Heart left ventricle (tissue), 16 donors: Measurements from ENCODE around the gene TMEM273. TPM values are rescaled to one million over a fixed set of nuclear protein-coding genes. Genes with fewer than 3 reads are reported as not detected.
A peak's percentile ranks its signal among the peaks of the same experiment; 100 is the strongest.
"Not testable (repeated sequence)": the region's sequence is repeated elsewhere in the genome, so short reads cannot be mapped to it uniquely, and the experiment has no call there.

Source experiments
- ATAC-seq, 4 donors: fragments of 200-7000 bp; cut with Tn5 transposase; one replicate each; pipeline ENCODE4 v1.9.1; 2020 to 2022; ENCODE audit warnings: moderate library complexity in 4 of 4, mild to moderate bottlenecking in 3 of 4, moderate number of reproducible peaks in 1 of 4
- DNase-seq, 5 donors: peaks; one replicate each; pipeline ENCODE4 v3.0.0-alpha.2; 2020
- H3K27ac ChIP-seq, 12 donors: fragments of 200-600 bp; sonication (generic) in 4 of 12; one replicate each; pipeline versions ENCODE4 v1.5.0 to v1.8.0; 2016 to 2022; ENCODE audit warnings: mild to moderate bottlenecking in 2 of 12
- H3K27me3 ChIP-seq, 9 donors: fragments of 200-600 bp; sonication (generic) in 2 of 9; one replicate each; pipeline versions ENCODE4 v1.5.1 to v1.8.0; 2016 to 2022; ENCODE audit warnings: mild to moderate bottlenecking in 3 of 9
- H3K36me3 ChIP-seq, 9 donors: fragments of 200-600 bp; sonication (generic) in 2 of 9; one replicate each; pipeline versions ENCODE4 v1.5.0 to v1.8.0; 2018 to 2022; ENCODE audit warnings: mild to moderate bottlenecking in 2 of 9
- H3K4me1 ChIP-seq, 12 donors: fragments of 200-600 bp; sonication (generic) in 4 of 12; one replicate each; pipeline versions ENCODE4 v1.5.0 to v1.8.0; 2016 to 2022; ENCODE audit warnings: mild to moderate bottlenecking in 3 of 12
- H3K4me3 ChIP-seq, 12 donors: fragments of 200-600 bp; sonication (generic) in 4 of 12; one replicate each; pipeline versions ENCODE4 v1.5.0 to v1.8.0; 2017 to 2022; ENCODE audit warnings: mild to moderate bottlenecking in 9 of 12, moderate library complexity in 4 of 12
- H3K9me3 ChIP-seq, 12 donors: fragments of 200-600 bp; sonication (generic) in 4 of 12; one replicate each; pipeline versions ENCODE4 v1.5.0 to v1.8.0; 2016 to 2022; ENCODE audit warnings: mild to moderate bottlenecking in 1 of 12
- POLR2A ChIP-seq, 2 donors: fragments of 450-650 bp; IDR thresholded peaks; one replicate each; pipeline ENCODE4 v1.6.1; 2017; ENCODE audit warnings: antibody characterized with exemption in 2 of 2, mild to moderate bottlenecking in 2 of 2, moderate library complexity in 2 of 2
- WGBS, 4 donors: extraction: QIAGEN DNeasy Blood & Tissue Kit in 2 of 4; methylation state at CpG; one replicate each; pipeline versions ENCODE4 v1.1.5 to v1.1.7; 2013 to 2018; 5-methylcytosine and 5-hydroxymethylcytosine counted together
- intact Hi-C, 10 donors: fragments of 100-400 bp; cut with DNase I; formaldehyde crosslinking; loops; one replicate each; pipeline versions ENCODE4 v1.11.1 to v1.14.2; 2022
- polyA plus RNA-seq, 2 donors: library from polyadenylated mRNA; stranded (reverse); fragments of 200-250 nt; gene quantifications; one replicate each; pipeline ENCODE4 v1.2.3, GENCODE V29; 2013
- total RNA-seq, 9 donors: library from RNA; depleted of rRNA in 2 of 9; stranded (reverse); fragments of >200 nt in 2 of 9; fragmentation: NEBNext Ultra II Directional in 3 of 9; extraction: Animal tissue kit (Norgen Biotek cat#: 25700) in 3 of 9; gene quantifications; one replicate each; pipeline versions ENCODE4 v1.1.0 to v1.2.4, GENCODE V29; 2016 to 2023
- TF ChIP-seq, protein P1 (sequence below), 12 donors: fragments of 200-600 bp; sonication (generic) in 4 of 12; IDR thresholded peaks; one replicate each; pipeline versions ENCODE4 v1.5.0 to v1.8.0; 2018 to 2022; ENCODE audit warnings: antibody characterized with exemption in 12 of 12, mild to moderate bottlenecking in 5 of 12
- donor health status: ischemic (EF 13 %, LVEDD 7.1; RV severe dilation, severe dysfunction).
- donor health status: healthy with polysubstance abuse.
- donor health status: DM: no; HTN: yes; CAD: no.
- donor health status: DM: no; HTN: no; CAD: no.
- donor health status: ischemic (EF 25% LVEDD 6.9; RV normal size, moderate dysfunction).
- donor health status: ischemic (EF 25% LVEDD 5.7; RV mildly dilated, moderate dysfunction).
- donor health status: healthy.
- donor health status: DM: yes; HTN: yes; CAD: no.
- donor health status: ischemic (EF 35%, LVEDD 5.7; RV mildly dilated, moderate dysfunction).
- donor health status: nonischemic (EF 11% LVEDD 7.7; RV severe dilation, severe dysfunction).
- donor health status: DM: yes; HTN: yes; CAD: no.
- donor health status: PGD.
- donor health status: ischemic (EF 29% LVEDD 5.4; RV normal size, mild dysfunction).
- donor health status: nonischemic (EF 23%, LVEDD 6.1; RV moderate dilation, normal function).

The TMEM273 gene
- total and polyA plus RNA-seq, 11 donors, result 7.9 to 38.7 (median 16.9) TPM

GRCh38 chr10:49204119-49204518, 15.9 kb upstream of the TMEM273 start:
- intact Hi-C loops, result no loop called here
- no peak overlapping the region for H3K4me3 ChIP-seq
- H3K36me3 ChIP-seq, result no peaks in the 10 kb centered on the region
- WGBS, 4 donors, result 73 to 86% (median 80%) methylated on average over 1 of the region's 1 CpG
- no peak for DNase-seq
- H3K27me3 ChIP-seq, result no peaks in the 10 kb centered on the region
- H3K9me3 ChIP-seq, result no peaks in the 10 kb centered on the region
- no peak for ATAC-seq
- no peak for TF ChIP-seq POLR2A (IDR thresholded peaks at IDR 0.05)
- TF ChIP-seq, protein P1, sequence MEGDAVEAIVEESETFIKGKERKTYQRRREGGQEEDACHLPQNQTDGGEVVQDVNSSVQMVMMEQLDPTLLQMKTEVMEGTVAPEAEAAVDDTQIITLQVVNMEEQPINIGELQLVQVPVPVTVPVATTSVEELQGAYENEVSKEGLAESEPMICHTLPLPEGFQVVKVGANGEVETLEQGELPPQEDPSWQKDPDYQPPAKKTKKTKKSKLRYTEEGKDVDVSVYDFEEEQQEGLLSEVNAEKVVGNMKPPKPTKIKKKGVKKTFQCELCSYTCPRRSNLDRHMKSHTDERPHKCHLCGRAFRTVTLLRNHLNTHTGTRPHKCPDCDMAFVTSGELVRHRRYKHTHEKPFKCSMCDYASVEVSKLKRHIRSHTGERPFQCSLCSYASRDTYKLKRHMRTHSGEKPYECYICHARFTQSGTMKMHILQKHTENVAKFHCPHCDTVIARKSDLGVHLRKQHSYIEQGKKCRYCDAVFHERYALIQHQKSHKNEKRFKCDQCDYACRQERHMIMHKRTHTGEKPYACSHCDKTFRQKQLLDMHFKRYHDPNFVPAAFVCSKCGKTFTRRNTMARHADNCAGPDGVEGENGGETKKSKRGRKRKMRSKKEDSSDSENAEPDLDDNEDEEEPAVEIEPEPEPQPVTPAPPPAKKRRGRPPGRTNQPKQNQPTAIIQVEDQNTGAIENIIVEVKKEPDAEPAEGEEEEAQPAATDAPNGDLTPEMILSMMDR (IDR thresholded peaks at IDR 0.05), result no peak
- peaks cover 0 to 6% (median 0%) of the 10 kb centered on the region in 12 donors for H3K4me1 ChIP-seq
- no peak overlapping the region for H3K27ac ChIP-seq

GRCh38 chr10:49202266-49202665, 14.1 kb upstream of the TMEM273 start:
- TF ChIP-seq, protein P1 (IDR thresholded peaks at IDR 0.05), result no peak
- TF ChIP-seq POLR2A (IDR thresholded peaks at IDR 0.05), result no peak
- Histone ChIP-seq H3K4me1 (no peaks in the 10 kb centered on the region), H3K4me3 (no peak overlapping the region), H3K27me3 (no peaks in the 10 kb centered on the region), H3K9me3 (no peaks in the 10 kb centered on the region), H3K36me3 (no peaks in the 10 kb centered on the region), H3K27ac (no peak overlapping the region)
- ATAC-seq (no peak), DNase-seq (no peak)
- WGBS, 4 donors, result 92 to 100% (median 97%) methylated on average over 1 of the region's 1 CpG
- intact Hi-C loops, result no loop called here

DNA sequence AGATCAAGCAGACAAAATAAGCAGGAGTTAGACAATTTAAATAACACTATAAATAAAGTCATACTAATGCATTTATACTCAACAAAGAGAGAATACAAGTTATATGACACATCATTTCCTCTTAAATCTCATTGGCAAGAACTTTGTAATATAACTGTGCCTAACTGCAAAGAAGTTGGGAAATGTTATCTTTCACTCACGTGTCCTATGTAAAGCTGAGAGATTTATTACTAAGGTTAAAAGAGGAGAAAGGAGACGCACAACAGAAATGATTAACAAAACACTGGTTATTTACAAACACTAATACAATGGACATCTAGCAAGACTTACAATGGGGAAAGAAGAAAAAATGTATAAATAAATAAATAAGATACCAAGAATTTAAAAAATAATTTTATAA, 12.7 kb upstream of the TMEM273 start:
- no peaks in the 10 kb centered on the region for H3K9me3 ChIP-seq
- ATAC-seq (no peak), DNase-seq (no peak)
- intact Hi-C loops, result no loop called here
- H3K4me3 ChIP-seq, result no peak overlapping the region
- TF ChIP-seq, protein P1 (IDR thresholded peaks at IDR 0.05), result no peak
- TF ChIP-seq POLR2A (IDR thresholded peaks at IDR 0.05), result no peak
- H3K27me3 ChIP-seq, result no peaks in the 10 kb centered on the region
- H3K4me1 ChIP-seq, result no peaks in the 10 kb centered on the region
- no peak overlapping the region for H3K27ac ChIP-seq
- 59 to 84% (median 71%) methylated on average over 2 of the region's 2 CpGs for WGBS, 4 donors
- no peaks in the 10 kb centered on the region for H3K36me3 ChIP-seq

- peaks cover 0 to 19% (median 3%) of the 10 kb centered on the region in 12 donors for H3K4me1 ChIP-seq
- TF ChIP-seq, protein P1 (IDR thresholded peaks at IDR 0.05), result no peak
- no peak for TF ChIP-seq POLR2A (IDR thresholded peaks at IDR 0.05)
- no peaks in the 10 kb centered on the region for H3K36me3 ChIP-seq
- H3K9me3 ChIP-seq, result no peaks in the 10 kb centered on the region
- DNase-seq, result no peak
- WGBS, 4 donors, result 93 to 96% (median 94%) methylated on average over 6 of the region's 6 CpGs
- H3K27ac ChIP-seq, result no peak overlapping the region
- intact Hi-C loops, result no loop called here
- no peak overlapping the region for H3K4me3 ChIP-seq
- no peaks in the 10 kb centered on the region for H3K27me3 ChIP-seq
- ATAC-seq, result no peak
Observed at GRCh38 chr10:49197171-49197570, 9.0 kb upstream of the TMEM273 start.

DNA sequence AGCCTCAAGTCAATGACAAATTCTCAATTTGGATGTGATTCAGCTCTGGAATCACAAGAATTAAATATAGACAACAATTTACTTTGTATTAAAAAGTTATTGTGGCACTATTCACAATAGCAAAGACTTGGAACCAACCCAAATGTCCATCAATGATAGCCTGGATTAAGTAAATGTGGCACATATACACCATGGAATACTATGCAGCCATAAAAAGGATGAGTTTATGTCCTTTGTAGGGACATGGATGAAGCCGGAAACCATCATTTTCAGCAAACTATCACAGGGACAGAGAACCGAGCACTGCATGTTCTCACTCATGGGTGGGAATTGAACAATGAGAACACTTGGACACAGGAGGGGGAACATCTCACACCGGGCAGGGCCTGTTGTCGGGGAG, 7.7 kb upstream of the TMEM273 start:
- DNase-seq, H3K4me3 ChIP-seq, H3K27me3 ChIP-seq, H3K9me3 ChIP-seq, H3K36me3 ChIP-seq, intact Hi-C loops, ATAC-seq: not testable (repeated sequence)
- WGBS, 4 donors, result 96 to 98% (median 97%) methylated on average over 4 of the region's 4 CpGs
- H3K4me1 ChIP-seq, result peaks cover 0 to 19% (median 6%) of the 10 kb centered on the region in 12 donors
- peak overlapping the region in 1 of 12 donors; percentile 31 for H3K27ac ChIP-seq
